ENCODE results near the gene ERC1. TPM values are rescaled to one million over a fixed set of nuclear protein-coding genes. Genes with fewer than 3 reads are reported as not detected.

Gene ERC1
- total and polyA plus RNA-seq, 7 donors: 5.4 to 97.8 (median 34.6) TPM

GRCh38 chr12:1044199-1044598 is 53.2 kb downstream of the ERC1 start:
- Histone ChIP-seq H3K27ac (no peak overlapping the region), H3K27me3 (no peaks in the 10 kb centered on the region), H3K4me1 (peaks cover 0 to 17% (median 11%) of the 10 kb centered on the region in 4 donors), H3K36me3 (no peaks in the 10 kb centered on the region), H3K9me3 (no peaks in the 10 kb centered on the region), H3K4me3 (no peak overlapping the region)
- no peak for DNase-seq
- TF ChIP-seq CTCF (IDR thresholded peaks at IDR 0.05) (no peak), POLR2A (IDR thresholded peaks at IDR 0.05) (no peak)
- intact Hi-C loops (cut with DNase I): no loop called here

- WGBS, 2 donors: 98% methylated on average over 1 of the region's 1 CpG
- no peak for DNase-seq
- Histone ChIP-seq H3K4me3 (no peak overlapping the region), H3K27ac (no peak overlapping the region), H3K4me1 (peaks cover 0 to 17% (median 11%) of the 10 kb centered on the region in 4 donors), H3K27me3 (no peaks in the 10 kb centered on the region), H3K9me3 (no peaks in the 10 kb centered on the region), H3K36me3 (no peaks in the 10 kb centered on the region)
- TF ChIP-seq EP300 (IDR thresholded peaks at IDR 0.05) (no peak), POLR2A (IDR thresholded peaks at IDR 0.05) (no peak), CTCF (IDR thresholded peaks at IDR 0.05) (no peak), POLR2AphosphoS5 (IDR thresholded peaks at IDR 0.05) (no peak)
- intact Hi-C loops (cut with DNase I): no loop called here
Measured at GRCh38 chr12:1044696-1045095, 53.7 kb downstream of the ERC1 start.

GRCh38 chr12:1046727-1047126 is 55.7 kb downstream of the ERC1 start:
- intact Hi-C loops (cut with DNase I): no loop called here
- Histone ChIP-seq H3K9me3 (no peaks in the 10 kb centered on the region), H3K4me1 (peaks cover 0 to 17% (median 11%) of the 10 kb centered on the region in 4 donors), H3K27me3 (no peaks in the 10 kb centered on the region), H3K4me3 (no peak overlapping the region), H3K36me3 (no peaks in the 10 kb centered on the region), H3K27ac (no peak overlapping the region)
- TF ChIP-seq POLR2A (IDR thresholded peaks at IDR 0.05): no peak
- TF ChIP-seq POLR2AphosphoS5 (IDR thresholded peaks at IDR 0.05): no peak
- TF ChIP-seq CTCF (IDR thresholded peaks at IDR 0.05): no peak
- no peak for TF ChIP-seq EP300 (IDR thresholded peaks at IDR 0.05)
- DNase-seq: no peak
- 94 to 95% methylated on average over 3 of the region's 3 CpGs for WGBS, 2 donors

- H3K9me3 ChIP-seq: no peaks in the 10 kb centered on the region
- H3K36me3 ChIP-seq: no peaks in the 10 kb centered on the region
- TF ChIP-seq CTCF (IDR thresholded peaks at IDR 0.05): no peak
- H3K27me3 ChIP-seq: no peaks in the 10 kb centered on the region
- WGBS, 2 donors: 77 to 89% methylated on average over 8 of the region's 8 CpGs
- no peak for DNase-seq
- intact Hi-C loops (cut with DNase I): no loop called here
- no peak overlapping the region for H3K4me3 ChIP-seq
- no peak overlapping the region for H3K27ac ChIP-seq
- H3K4me1 ChIP-seq: peaks cover 0 to 18% (median 12%) of the 10 kb centered on the region in 4 donors
Measured at GRCh38 chr12:1047898-1048660, 57.1 kb downstream of the ERC1 start.
